M059J (cell line): ENCODE data around the gene DIS3L2. TPM values are rescaled to one million over a fixed set of nuclear protein-coding genes. Genes with fewer than 3 reads are reported as not detected.
"Not testable (repeated sequence)": the region's sequence is repeated elsewhere in the genome, so short reads cannot be mapped to it uniquely, and the experiment has no call there.

Experiments used
- DNase-seq: peaks from one replicate; pipeline ENCODE4 v3.0.0-alpha.2; 2012; ENCODE audit warnings: low read depth
- total RNA-seq: library from RNA; depleted of rRNA; stranded (reverse); fragments of >200 nt; shearing (Covaris generic); gene quantifications from 2 replicates; pipeline ENCODE4 v1.2.3, GENCODE V29; 2014

Gene DIS3L2
- total RNA-seq, 1 experiment from 2014 or later, result 10.6 TPM

DNA sequence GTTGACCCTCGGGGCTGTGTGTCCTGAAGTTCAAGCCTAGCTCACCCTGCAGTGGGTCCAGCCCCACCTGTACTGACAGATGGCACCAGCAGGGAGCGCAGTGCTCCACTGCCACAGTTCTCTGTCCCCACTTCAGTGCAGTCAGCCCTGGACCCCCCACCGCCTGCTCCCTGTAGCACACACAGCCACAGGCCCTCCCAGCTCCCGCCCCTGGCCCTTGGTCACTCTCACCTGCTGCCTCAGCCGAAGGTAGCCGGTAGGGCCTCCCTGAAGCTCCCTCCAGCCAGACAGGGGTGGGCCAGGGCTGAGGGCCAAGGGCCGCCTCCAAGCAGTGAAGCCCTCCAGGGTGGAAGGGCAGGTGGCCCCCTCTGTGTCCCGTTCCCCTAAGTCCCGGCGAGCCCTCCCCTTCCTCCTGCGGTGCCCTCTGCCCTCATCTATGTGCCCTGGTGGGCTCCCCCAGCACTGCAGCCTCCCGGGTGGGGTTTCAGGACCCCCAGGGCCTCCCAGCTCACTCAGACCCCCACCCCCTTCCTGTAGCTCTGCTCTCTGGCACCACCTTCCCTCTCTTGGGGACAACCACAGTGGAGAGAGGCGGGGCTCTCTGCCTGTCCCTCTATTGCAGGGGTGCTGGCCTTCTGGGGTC lies 406.2 kb downstream of the DIS3L2 start:
- no peak for DNase-seq

DNA sequence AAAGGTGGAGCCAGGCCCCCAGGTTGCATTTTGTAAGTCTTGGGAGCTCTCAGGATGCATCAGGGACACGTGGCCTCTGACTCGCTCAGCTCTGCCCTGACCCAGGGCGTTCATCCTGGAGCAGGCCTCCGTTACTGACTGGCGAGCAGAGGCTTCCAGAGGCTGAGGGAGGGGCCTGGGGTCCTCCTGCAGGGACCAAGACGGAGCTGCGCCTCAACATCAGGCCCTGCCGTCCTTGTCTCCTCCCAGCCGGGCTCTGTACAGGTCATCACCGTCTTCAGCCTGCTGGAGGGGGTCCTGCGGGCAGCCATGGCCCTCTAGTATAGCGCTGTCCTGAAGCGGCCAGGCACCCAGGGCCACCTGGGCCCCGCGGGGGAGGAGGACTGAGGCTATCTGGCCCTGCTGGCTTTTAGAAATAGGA lies 406.8 kb downstream of the DIS3L2 start:
- DNase-seq, result peak; percentile 65

DNA sequence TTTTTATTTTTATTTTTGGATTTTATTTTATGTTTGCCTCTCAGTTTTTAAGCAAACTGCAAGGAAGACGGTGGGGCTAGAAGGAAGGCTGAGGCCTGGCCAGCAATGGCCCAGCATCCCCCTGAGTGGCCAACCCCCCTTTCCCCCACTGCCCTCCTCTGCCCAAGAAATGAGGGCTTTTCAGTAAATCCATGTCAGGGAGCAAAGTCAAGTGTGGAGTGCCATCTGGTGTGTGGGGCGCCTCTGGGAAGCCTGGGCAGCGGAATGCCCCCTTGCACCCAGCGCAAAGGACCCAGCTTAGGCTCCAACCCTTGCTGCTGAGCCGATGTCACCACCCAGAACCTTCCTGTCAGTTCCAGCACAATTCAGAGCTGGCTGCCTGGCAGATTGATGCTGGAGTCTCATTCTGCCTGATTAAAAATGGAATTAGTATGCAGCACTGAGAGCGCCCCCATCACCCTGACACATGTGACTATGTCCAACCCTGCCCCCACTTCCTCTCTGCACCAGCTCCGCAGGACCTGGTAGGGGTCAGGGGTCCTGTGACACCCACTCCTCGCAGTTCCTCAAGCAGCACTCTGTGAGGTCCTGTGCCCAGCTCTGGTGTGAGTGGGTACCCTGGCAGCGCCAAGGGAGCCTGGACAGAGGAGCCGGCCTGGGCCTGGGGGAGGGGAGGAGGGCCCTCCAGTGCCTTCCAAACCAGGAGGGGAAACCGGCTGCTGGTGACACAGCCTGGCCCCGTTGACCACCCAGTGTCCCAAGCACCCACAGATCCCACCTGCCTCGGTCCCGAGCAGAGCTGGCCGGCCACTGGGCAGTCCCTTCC lies 407.8 kb downstream of the DIS3L2 start:
- no peak for DNase-seq

DNA sequence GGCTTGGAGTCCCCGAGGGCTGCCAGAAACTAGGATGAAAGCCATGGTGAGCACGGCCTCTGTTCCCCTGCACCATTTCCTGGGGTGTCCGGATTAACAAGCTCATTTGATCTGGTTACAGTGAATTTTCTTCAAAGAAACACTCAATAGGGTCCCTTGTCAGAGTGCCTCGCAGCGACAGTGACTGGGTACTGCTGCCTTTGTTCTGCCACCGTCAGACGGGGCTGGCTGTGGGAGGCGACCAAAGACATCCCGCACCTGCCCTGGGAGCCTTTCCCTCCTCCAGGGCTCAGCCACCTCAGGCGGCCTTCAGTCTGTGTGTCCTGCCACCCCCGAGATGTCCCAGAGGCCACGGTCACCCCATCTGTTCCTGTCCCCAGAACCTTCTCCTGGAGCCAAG lies 408.5 kb downstream of the DIS3L2 start:
- not testable (repeated sequence) for DNase-seq

DNA sequence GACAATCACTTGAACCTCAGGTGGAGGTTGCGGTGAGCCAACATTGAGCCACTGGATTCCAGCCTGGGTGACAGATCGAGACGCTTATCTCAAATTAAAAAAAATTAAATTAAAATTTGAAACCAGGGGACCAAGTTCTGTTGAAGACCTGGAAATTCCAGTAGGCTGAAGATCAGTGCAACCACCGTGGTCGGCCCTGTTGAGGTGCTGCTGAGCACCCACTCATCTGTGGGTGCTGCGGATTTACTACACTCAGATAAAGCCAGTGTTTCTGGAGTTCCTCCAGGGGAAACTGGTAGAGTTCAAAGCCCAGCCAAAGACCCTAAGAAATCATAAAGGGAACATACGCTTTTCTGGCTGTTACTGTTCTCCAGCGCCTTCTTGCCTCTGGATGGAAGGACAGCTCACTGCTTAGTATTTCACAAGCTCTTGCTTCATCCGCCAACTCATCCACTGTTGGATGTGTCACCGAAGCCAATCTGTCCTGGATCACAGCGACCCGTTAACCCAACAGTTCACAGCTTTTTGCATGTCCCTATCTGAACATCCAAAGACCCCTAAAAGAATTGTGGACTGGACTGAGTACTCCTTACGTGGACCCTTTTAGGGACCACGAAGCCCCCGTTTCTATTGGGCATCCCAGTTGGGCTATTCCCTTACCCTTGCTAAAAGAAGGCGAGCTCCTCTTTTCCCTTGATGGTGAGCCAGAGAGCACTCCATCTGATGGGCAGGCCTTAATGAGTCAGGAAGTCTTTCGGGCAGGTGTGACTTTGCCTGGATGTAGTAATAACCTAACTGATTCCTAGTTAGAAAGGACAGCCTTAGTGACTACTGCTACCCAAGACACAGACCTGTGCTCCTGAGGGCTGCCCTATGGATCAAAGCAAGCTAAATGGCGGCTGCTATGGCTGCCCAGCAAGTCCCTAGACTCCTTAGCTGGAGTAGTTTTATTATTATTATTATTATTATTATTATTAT lies 411.0 kb downstream of the DIS3L2 start:
- peak; percentile 38 for DNase-seq

DNA sequence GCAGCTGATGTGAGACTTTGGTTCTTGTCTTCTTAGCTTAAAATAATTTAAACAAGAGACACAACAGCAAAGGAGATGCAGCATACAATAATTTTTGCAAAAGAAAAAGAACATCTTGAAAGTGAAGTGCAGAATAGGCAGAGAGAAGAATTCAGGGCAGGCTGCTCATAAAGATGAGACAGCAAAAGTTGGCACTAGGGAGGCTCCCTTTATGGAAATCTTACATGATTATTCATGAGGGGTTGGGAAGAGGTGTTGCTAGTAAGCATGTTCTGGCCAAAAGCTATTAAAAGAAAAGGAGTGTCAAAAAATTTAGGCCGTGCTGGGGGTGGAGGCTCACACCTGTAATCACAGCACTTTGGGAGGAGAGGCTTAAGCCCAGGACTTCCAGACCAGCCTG lies 412.8 kb downstream of the DIS3L2 start:
- DNase-seq, result no peak

DNA sequence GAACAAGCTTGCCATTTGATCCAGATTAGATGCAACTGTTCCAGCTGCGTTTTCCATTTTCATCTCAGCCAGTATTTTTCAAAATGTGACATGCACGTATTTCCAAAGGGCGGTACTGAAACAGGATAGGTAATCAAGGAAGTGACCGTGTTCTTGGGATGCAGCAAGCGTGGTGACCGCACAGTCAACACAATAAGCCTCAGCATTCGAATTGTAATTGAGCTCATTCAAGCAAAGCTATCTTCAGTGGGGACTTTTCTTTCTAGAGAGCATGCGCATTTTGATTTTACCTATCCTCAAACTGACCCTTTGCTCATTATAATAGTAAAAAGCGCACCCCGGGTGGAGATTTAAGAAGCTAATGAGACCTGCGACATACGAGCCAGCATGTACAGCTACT lies 413.7 kb downstream of the DIS3L2 start:
- DNase-seq, result no peak

DNA sequence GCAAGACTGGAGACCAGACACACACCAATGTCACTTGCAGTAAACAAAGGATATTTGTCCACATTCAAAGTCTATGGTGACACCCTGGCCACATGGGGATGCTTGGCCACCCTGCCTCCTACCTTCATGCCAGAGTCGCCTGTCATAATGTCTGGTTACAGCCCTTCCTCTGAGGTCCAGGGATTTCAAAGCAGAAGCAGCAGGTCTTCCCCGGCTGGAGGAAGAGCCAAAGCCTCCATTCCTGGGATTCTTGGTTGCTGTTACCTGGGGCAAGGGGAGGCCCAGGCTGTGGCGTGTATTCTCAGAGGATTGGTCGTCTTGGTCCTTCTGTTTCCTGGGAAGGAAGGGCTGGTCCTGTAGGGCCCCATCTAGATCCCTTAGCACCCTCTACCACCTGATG lies 414.7 kb downstream of the DIS3L2 start:
- no peak for DNase-seq

DNA sequence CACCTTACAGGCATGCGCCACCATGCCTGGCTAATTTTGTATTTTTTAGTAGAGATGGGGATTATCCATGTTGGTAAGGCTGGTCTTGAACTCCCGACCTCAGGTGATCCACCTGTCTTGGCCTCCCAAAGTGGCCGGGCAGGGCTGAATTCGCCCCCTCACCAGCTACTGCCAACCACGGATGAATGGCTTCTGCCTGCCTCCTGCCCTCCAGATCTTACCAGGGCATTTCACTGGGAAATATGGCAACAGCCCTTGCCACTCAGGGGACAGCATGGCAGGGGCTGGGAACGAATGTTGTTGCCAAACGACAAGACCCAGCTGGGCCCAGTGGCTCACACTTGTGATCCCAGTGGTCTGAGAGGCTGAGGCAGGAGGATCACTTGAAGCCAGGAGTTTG lies 415.2 kb downstream of the DIS3L2 start:
- no peak for DNase-seq

DNA sequence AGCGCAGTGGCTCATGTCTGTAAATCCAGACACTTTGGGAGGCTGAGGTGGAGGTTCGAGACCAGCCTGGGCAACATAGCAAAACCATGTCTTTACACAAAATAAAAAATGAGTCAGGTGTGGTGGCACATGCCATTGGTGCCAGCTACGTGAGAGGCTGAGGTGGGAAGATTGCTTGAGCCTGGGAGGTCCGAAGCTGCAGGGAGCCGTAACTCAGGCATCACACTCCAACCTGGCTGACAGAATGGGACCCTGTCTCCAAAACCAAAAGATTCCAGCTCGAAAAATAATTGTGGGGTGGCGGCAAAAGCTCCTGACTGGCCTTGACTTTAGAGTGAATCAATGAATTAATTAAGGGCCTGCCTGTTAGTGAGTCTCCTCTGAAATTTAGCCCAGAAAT lies 415.8 kb downstream of the DIS3L2 start:
- no peak for DNase-seq

DNA sequence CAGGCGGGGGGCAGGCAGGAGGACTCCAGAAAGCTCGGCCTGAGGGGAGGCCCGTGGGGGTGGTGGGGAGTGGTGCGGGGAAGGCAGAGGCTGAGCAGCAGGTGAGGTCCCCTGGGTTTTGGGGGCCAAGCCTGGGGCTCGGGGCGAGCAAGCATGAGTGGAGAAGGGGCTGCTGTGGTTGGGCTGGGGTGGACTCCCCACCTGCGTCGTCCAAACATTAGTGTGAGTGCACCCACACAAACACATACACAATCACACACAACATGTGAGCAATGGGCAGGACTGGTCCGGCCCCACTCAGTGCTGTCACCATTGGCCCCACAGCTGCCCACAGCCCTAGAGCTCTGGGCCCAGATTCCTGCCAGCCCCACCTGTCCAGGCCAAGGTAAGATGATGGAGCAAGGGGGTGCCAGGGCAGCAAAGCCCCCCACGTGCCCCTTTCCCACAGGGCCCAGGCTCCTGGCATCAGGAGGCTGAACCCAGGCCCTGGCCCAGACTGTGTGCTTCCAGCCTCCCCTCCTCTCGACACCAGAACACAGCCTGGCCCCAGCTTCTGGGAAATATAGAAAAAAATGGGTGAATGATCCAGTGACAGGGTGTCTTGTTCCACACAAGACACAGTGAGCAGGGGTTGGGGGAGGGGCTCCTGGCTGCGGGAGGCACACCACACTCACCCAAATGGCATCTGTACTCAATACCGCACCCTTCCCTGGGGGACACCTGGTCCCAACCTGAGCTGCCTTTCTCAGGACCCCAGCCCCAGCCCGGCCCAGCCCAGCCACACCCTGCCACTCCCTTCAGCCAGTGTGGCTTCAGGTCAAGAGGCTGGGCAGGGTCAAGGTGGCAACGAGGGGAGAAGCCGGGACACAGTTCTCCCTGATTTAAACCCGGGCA lies 416.6 kb downstream of the DIS3L2 start:
- no peak for DNase-seq

DNA sequence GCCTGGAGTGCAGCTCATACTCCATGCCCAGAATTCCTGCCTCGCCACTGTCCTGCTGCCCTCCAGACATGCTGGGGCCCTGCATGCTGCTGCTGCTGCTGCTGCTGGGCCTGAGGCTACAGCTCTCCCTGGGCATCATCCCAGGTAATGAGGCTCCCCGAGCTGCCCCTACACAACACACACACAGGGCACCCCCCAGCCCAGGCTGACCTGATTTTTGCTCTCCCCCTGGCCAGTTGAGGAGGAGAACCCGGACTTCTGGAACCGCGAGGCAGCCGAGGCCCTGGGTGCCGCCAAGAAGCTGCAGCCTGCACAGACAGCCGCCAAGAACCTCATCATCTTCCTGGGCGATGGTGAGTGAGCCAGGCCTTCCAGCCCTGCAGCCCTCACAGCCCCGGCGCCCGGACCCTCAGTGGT lies 417.2 kb downstream of the DIS3L2 start, which contains the start of gene ALPP:
ALPP (plus strand) TSS at position 17 of the 417 bp plus-strand sequence; CDS start at position 69, 52 bp downstream.
- peak; percentile 20 for DNase-seq

DNA sequence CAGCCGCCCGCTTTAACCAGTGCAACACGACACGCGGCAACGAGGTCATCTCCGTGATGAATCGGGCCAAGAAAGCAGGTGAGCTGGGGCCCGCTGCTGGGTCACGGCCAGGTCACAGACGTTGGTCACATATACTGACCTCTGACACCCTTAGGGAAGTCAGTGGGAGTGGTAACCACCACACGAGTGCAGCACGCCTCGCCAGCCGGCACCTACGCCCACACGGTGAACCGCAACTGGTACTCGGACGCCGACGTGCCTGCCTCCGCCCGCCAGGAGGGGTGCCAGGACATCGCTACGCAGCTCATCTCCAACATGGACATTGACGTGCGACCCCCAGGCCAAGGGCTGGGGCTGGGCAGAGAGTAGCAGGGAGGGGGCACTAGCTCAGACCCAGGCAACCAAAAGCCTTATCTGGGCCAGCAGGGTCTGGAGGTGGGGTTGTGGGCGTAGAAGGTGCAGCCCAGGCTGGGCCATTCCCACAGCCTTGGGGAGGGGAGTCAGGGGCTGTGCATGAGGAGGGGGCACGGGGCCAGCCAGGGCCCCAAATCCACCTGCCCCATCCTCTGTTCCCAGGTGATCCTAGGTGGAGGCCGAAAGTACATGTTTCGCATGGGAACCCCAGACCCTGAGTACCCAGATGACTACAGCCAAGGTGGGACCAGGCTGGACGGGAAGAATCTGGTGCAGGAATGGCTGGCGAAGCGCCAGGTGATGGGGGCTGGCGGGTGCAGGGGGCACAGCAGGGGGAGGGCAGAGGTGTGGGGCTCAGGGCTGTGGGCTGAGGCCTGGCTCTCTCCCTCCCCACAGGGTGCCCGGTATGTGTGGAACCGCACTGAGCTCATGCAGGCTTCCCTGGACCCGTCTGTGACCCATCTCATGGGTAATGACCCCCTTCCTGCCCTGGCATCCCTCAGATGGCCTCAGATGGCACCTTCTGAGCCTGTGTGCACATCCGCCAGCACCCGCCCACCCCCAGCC lies 418.4 kb downstream of the DIS3L2 start:
- DNase-seq, result not testable (repeated sequence)

DNA sequence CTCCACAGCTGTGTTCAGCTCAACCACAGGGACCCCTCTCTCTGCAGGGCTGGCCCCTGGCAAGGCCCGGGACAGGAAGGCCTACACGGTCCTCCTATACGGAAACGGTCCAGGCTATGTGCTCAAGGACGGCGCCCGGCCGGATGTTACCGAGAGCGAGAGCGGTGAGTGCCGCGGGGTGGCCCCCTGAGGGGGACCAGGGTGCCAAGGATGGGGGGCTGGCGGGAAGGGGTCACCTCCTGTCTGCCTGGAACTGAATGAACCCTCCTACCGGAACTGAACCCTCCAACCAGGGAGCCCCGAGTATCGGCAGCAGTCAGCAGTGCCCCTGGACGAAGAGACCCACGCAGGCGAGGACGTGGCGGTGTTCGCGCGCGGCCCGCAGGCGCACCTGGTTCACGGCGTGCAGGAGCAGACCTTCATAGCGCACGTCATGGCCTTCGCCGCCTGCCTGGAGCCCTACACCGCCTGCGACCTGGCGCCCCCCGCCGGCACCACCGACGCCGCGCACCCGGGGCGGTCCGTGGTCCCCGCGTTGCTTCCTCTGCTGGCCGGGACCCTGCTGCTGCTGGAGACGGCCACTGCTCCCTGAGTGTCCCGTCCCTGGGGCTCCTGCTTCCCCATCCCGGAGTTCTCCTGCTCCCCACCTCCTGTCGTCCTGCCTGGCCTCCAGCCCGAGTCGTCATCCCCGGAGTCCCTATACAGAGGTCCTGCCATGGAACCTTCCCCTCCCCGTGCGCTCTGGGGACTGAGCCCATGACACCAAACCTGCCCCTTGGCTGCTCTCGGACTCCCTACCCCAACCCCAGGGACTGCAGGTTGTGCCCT lies 419.9 kb downstream of the DIS3L2 start:
- not testable (repeated sequence) for DNase-seq

DNA sequence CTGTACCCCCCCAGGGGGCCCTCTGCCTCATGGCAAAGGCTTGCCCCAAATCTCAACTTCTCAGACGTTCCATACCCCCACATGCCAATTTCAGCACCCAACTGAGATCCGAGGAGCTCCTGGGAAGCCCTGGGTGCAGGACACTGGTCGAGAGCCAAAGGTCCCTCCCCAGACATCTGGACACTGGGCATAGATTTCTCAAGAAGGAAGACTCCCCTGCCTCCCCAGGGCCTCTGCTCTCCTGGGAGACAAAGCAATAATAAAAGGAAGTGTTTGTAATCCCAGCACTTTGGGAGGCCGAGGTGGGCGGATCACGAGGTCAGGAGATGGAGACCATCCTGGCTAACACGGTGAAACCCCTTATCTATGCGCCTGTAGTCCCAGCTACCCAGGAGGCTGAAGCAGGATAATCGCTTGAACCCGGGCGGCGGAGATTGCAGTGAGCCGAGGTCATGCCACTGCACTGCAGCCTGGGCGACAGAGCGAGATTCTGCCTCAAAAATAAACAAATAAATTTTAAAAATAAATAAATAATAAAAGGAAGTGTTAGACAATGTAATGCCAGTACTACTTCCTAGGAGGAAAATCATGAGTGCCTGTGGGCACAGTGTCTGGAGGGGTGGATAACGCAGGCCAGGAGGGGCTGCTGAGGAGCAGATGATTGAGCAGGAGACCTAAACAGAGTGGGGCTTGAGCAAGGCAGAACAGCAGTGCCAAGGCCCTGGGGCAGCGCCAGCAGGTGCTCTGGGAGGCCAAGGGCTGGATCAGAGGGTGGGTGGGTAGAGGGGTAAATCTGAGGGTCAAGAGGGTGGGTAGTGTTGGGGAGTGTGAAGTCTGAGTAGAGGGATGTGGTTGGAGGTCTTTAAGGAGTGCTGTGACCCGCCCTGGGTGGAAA lies 421.1 kb downstream of the DIS3L2 start:
- DNase-seq, result no peak

DNA sequence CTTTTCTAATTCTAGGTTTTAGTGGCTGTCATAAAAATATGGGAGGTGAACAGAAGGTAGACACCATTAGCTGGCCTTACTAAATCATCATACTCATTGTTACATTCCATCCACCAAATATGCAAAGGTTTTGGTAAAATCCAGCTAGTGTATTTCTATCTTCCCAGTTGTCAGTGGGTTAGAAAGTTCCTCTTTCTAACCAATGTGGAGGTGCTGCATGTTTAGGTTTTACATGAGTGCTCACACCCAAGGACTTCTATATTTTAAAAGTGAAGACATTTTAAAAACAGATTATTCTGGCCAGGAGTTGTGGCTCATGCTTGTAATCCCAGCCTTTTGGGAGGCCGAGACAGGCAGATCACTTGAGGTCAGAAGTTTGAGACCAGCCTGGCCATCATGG lies 423.0 kb downstream of the DIS3L2 start:
- no peak for DNase-seq

DNA sequence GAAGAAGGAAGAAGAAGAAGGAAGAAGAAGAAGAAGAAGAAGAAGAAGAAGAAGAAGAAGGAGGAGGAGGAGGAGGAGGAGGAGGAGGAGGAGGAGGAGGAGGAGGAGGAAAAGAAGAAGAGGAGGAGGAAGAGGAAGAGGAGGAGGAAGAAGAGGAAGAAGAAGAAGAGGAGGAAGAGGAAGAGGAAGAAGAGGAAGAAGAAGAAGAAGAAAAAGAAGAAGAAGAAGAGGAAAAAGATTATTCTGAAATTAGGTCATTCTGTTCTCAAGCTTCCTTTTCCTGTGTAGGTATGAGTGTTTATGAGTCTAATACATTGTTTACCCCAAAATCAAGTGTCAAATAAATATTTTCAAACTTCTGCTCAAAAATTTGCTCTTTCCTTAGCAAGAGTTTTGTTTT lies 423.5 kb downstream of the DIS3L2 start:
- DNase-seq, result not testable (repeated sequence)
